K562 (cell line): ENCODE results near the gene MEGF9. TPM values are rescaled to one million over a fixed set of nuclear protein-coding genes. Genes with fewer than 3 reads are reported as not detected.

ENCODE experiments used
- ATAC-seq: fragments of 200-7000 bp; cut with Tn5 transposase; 3 replicates; pipeline ENCODE4 v1.9.1; 2020; ENCODE audit warnings: moderate library complexity
- BruUV-seq: library from RNA; stranded (reverse); fragments of 400-500 nt; replicated peaks from 2 replicates; lab custom pipeline; 2021; lab: Mats Ljungman, UMichigan
- CTCF ChIA-PET: fragments of 300-600 bp; formaldehyde crosslinking; extraction: SDS; loops from one replicate; lab custom pipeline; 2021; ENCODE audit warnings: low intra/inter-chr PET ratio; lab: Yijun Ruan, JAX
- POLR2A ChIA-PET: fragments of 300-600, 350-650 bp; sonication (Branson Sonifier 250); formaldehyde crosslinking; extraction: SDS; loops from one replicate; lab custom pipeline; 2021; ENCODE audit warnings: antibody characterized with exemption, inconsistent platforms; lab: Yijun Ruan, JAX
- DNase-seq, 4 experiments: peaks; one replicate each; pipeline versions ENCODE4 v3.0.0 to v3.0.0-alpha.2; 2011 to 2018; ENCODE audit warnings: low spot score in 3 of 4, mixed read lengths in 3 of 4; ENCODE audit errors: extremely low read depth in 1 of 4
- FAIRE-seq: peaks from 2 replicates; lab custom pipeline; 2011; peaks lifted over from hg19 to GRCh38; lab: Jason Lieb, UNC
- H2AFZ ChIP-seq: 2 replicates; pipeline ENCODE4 v1.6.0; 2011; ENCODE audit warnings: low read depth, low read length, control low read depth, inconsistent platforms
- H3K27ac ChIP-seq: fragments of 200-600 bp; 3 replicates; pipeline ENCODE4 v1.8.0; 2011; ENCODE audit warnings: low read depth, mild to moderate bottlenecking, control low read depth, inconsistent platforms, low read length, moderate library complexity, mixed read lengths; ENCODE audit errors: extremely low read depth
- H3K27me3 ChIP-seq, 2 experiments: fragments of 300-600 bp in 1 of 2; 2 replicates in 1 of 2; 3 replicates in 1 of 2; pipeline versions ENCODE4 v1.6.0 to v1.8.0; 2011; ENCODE audit warnings: inconsistent platforms in 2 of 2, low read length in 2 of 2, mild to moderate bottlenecking in 1 of 2, mixed read lengths in 1 of 2, moderate library complexity in 1 of 2; ENCODE audit not compliant: control insufficient read depth in 2 of 2, insufficient read depth in 2 of 2
- H3K36me3 ChIP-seq: fragments of 300-600 bp; 3 replicates; pipeline ENCODE4 v1.8.0; 2011; ENCODE audit warnings: mild to moderate bottlenecking, low read length, inconsistent platforms; ENCODE audit not compliant: control insufficient read depth, insufficient read depth
- H3K4me1 ChIP-seq, 2 experiments: fragments of 200-600 bp in 1 of 2; replicated peaks in 1 of 2; 2 replicates in 1 of 2; 3 replicates in 1 of 2; pipeline versions ENCODE4 v1.5.1 to v1.8.0; 2011; ENCODE audit warnings: inconsistent platforms in 2 of 2, low read length in 2 of 2, mild to moderate bottlenecking in 1 of 2, mixed read lengths in 1 of 2, moderate library complexity in 1 of 2; ENCODE audit not compliant: control insufficient read depth in 2 of 2, insufficient read depth in 2 of 2
- H3K4me2 ChIP-seq: 2 replicates; pipeline ENCODE4 v1.6.1; 2011; ENCODE audit warnings: low read length, control low read depth, inconsistent platforms, mixed read lengths; ENCODE audit not compliant: insufficient read depth
- H3K4me3 ChIP-seq: fragments of 200-600 bp; sonication (generic), shearing (Covaris generic); 2 replicates; pipeline ENCODE4 v1.5.1; 2016; ENCODE audit warnings: control low read depth, inconsistent platforms
- H3K79me2 ChIP-seq: fragments of 200-600 bp; 3 replicates; pipeline ENCODE4 v1.8.0; 2011; ENCODE audit warnings: low read length, inconsistent platforms; ENCODE audit not compliant: control insufficient read depth, insufficient read depth
- H3K9ac ChIP-seq, 2 experiments: 2 replicates each; pipeline versions ENCODE4 v1.6.0 to v1.6.1; 2011; ENCODE audit warnings: low read depth in 2 of 2, low read length in 2 of 2, control low read depth in 1 of 2, inconsistent platforms in 1 of 2, mild to moderate bottlenecking in 1 of 2, mixed read lengths in 1 of 2; ENCODE audit not compliant: insufficient read depth in 1 of 2
- H3K9me1 ChIP-seq: one replicate; pipeline ENCODE4 v1.6.0; 2011; ENCODE audit warnings: inconsistent platforms, mild to moderate bottlenecking, low read length, moderate library complexity; ENCODE audit not compliant: control insufficient read depth, insufficient read depth
- H3K9me3 ChIP-seq: replicated peaks from 2 replicates; pipeline ENCODE4 v1.5.1; 2011; ENCODE audit warnings: low read depth, low read length, inconsistent platforms; ENCODE audit not compliant: control insufficient read depth, insufficient read depth
- H4K20me1 ChIP-seq: replicated peaks from 2 replicates; pipeline ENCODE4 v1.6.1; 2011; ENCODE audit warnings: low read length, inconsistent platforms, mixed read lengths; ENCODE audit not compliant: control insufficient read depth, insufficient read depth
- ARNT ChIP-seq, 2 experiments: fragments of 450-650 bp; IDR thresholded peaks; 2 replicates each; pipeline ENCODE4 v1.6.1; 2016; ENCODE audit warnings: mild to moderate bottlenecking in 1 of 2
- BRCA1 ChIP-seq, 2 experiments: fragments of 450-650 bp in 1 of 2; sonication (generic) in 1 of 2; formaldehyde crosslinking in 1 of 2; IDR thresholded peaks; 2 replicates each; pipeline versions ENCODE4 v1.5.0 to v1.6.1; 2017 to 2020; ENCODE audit warnings: mild to moderate bottlenecking in 1 of 2, missing genetic modification reagents in 1 of 2
- EP400 ChIP-seq: fragments of 450-650 bp; IDR thresholded peaks from 2 replicates; pipeline ENCODE4 v1.6.1; 2017; ENCODE audit warnings: antibody characterized with exemption, mild to moderate bottlenecking, moderate library complexity
- GMEB1 ChIP-seq: fragments of 250-450 bp; sonication (Bioruptor Pico); IDR thresholded peaks from 2 replicates; pipeline ENCODE4 v1.4.0; 2020; ENCODE audit warnings: mild to moderate bottlenecking
- HMG20B ChIP-seq: fragments of 250-450 bp; sonication (Bioruptor Pico); IDR thresholded peaks from 2 replicates; pipeline ENCODE4 v1.5.0; 2021; ENCODE audit warnings: mild to moderate bottlenecking
- POLR2B ChIP-seq: fragments of 450-650 bp; IDR thresholded peaks from 2 replicates; pipeline ENCODE4 v1.6.1; 2018; ENCODE audit warnings: low read depth; ENCODE audit not compliant: partially characterized antibody
- POU5F1 ChIP-seq: fragments of 150-350 bp; IDR thresholded peaks from 2 replicates; pipeline ENCODE4 v1.6.1; 2014; ENCODE audit warnings: borderline replicate concordance, low read length, low read depth, mild to moderate bottlenecking; ENCODE audit not compliant: partially characterized antibody
- SNIP1 ChIP-seq: fragments of 450-650 bp; IDR thresholded peaks from 2 replicates; pipeline ENCODE4 v1.7.1; 2017; ENCODE audit warnings: low read depth, mild to moderate bottlenecking
- ZNF395 ChIP-seq: fragments of 200-800 bp; sonication (Bioruptor generic); IDR thresholded peaks from 2 replicates; pipeline ENCODE4 v1.6.1; 2017; ENCODE audit warnings: missing genetic modification characterization, missing compliant biosample characterization
- ZNF444 ChIP-seq: fragments of 250-450 bp; sonication (Bioruptor Pico); IDR thresholded peaks from 2 replicates; pipeline ENCODE4 v1.4.0; 2020; ENCODE audit warnings: mild to moderate bottlenecking, moderate library complexity
- ZNF445 ChIP-seq: fragments of 250-450 bp; sonication (Bioruptor Pico); IDR thresholded peaks from 2 replicates; pipeline ENCODE4 v1.4.0; 2020; ENCODE audit warnings: low read depth, mild to moderate bottlenecking, moderate library complexity
- ZNF785 ChIP-seq: fragments of 250-450 bp; sonication (Bioruptor Pico); IDR thresholded peaks from 2 replicates; pipeline ENCODE4 v1.4.0; 2020; ENCODE audit warnings: mild to moderate bottlenecking
- ZNF830 ChIP-seq: fragments of 250-450 bp; sonication (Bioruptor Pico); IDR thresholded peaks from 2 replicates; pipeline ENCODE4 v1.5.0; 2021; ENCODE audit warnings: mild to moderate bottlenecking
- WGBS: fragments of 100-300 bp; shearing (Covaris generic); methylation state at CpG from one replicate; pipeline ENCODE4 v1.1.6; 2016; ENCODE audit warnings: low coverage, mixed read lengths; ENCODE audit not compliant: insufficient coverage; ENCODE audit errors: missing lambda C conversion rate; 5-methylcytosine and 5-hydroxymethylcytosine counted together
- in situ Hi-C: fragments of 300-500 bp; cut with MboI; formaldehyde crosslinking; loops from 4 replicates; pipeline ENCODE4 v1.15.0; 2018; ENCODE audit warnings: inconsistent platforms, mixed read lengths
- intact Hi-C: fragments of 100-400 bp; cut with micrococcal nuclease; formaldehyde crosslinking; loops from 2 replicates; pipeline ENCODE4 v1.14.2; 2022
- polyA plus RNA-seq, 8 experiments: library from polyadenylated mRNA; depleted of rRNA in 4 of 8; stranded (reverse) in 5 of 8; unstranded in 3 of 8; fragments of >200 nt; fragmentation: Nextera tagmentation in 2 of 8; fragmentation: Illumina TruSeq in 1 of 8; extraction: Ambion mirVana in 2 of 8; extraction: Trizol in 1 of 8; gene quantifications; 2 replicates each; pipeline versions ENCODE4 v1.2.1 to v1.2.3, GENCODE V29; 2011 to 2014; ENCODE audit warnings: inconsistent platforms in 1 of 8, missing spikeins in 1 of 8
- total RNA-seq, 7 experiments: library from RNA; depleted of rRNA in 6 of 7; stranded (reverse); fragments of >200 nt in 6 of 7; fragmentation: Illumina TruSeq in 2 of 7; extraction: Trizol in 2 of 7; gene quantifications; 2 replicates each; pipeline versions ENCODE4 v1.2.1 to v1.2.3, GENCODE V29; 2011 to 2021; ENCODE audit warnings: low replicate concordance in 1 of 7
- TF ChIP-seq, protein P1 (sequence below): IDR thresholded peaks from 3 replicates; pipeline ENCODE4 v1.6.1; 2011; ENCODE audit warnings: borderline replicate concordance, mild to moderate bottlenecking; ENCODE audit not compliant: insufficient read length, insufficient read depth
- TF ChIP-seq, protein P2 (sequence below), 3 experiments: fragments of 200-800 bp in 1 of 3; sonication (Bioruptor generic) in 1 of 3; sonication (generic) in 1 of 3; formaldehyde crosslinking in 1 of 3; IDR thresholded peaks; 2 replicates each; pipeline versions ENCODE4 v1.6.1 to v1.8.0; 2016 to 2022; ENCODE audit warnings: mild to moderate bottlenecking in 2 of 3, missing compliant biosample characterization in 2 of 3, missing genetic modification characterization in 2 of 3, missing genetic modification reagents in 1 of 3

MEGF9 gene
- total and polyA plus RNA-seq, 9 of the 15 experiments (the other 6 are each of a cell fraction or from before 2014, with no cell fraction given): 2.1 to 6.2 (median 3.8) TPM

GRCh38 chr9:120693700-120694008 is 20.6 kb downstream of the MEGF9 start (continued):
- TF ChIP-seq, protein P1, sequence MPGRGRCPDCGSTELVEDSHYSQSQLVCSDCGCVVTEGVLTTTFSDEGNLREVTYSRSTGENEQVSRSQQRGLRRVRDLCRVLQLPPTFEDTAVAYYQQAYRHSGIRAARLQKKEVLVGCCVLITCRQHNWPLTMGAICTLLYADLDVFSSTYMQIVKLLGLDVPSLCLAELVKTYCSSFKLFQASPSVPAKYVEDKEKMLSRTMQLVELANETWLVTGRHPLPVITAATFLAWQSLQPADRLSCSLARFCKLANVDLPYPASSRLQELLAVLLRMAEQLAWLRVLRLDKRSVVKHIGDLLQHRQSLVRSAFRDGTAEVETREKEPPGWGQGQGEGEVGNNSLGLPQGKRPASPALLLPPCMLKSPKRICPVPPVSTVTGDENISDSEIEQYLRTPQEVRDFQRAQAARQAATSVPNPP: no peak
- TF ChIP-seq GMEB1 (CRISPR knock-in tag) (no peak), HMG20B (CRISPR knock-in tag) (no peak), ZNF830 (CRISPR knock-in tag) (no peak), SNIP1 (no peak)
- TF ChIP-seq, all 486 proteins: peak for 0

DNA sequence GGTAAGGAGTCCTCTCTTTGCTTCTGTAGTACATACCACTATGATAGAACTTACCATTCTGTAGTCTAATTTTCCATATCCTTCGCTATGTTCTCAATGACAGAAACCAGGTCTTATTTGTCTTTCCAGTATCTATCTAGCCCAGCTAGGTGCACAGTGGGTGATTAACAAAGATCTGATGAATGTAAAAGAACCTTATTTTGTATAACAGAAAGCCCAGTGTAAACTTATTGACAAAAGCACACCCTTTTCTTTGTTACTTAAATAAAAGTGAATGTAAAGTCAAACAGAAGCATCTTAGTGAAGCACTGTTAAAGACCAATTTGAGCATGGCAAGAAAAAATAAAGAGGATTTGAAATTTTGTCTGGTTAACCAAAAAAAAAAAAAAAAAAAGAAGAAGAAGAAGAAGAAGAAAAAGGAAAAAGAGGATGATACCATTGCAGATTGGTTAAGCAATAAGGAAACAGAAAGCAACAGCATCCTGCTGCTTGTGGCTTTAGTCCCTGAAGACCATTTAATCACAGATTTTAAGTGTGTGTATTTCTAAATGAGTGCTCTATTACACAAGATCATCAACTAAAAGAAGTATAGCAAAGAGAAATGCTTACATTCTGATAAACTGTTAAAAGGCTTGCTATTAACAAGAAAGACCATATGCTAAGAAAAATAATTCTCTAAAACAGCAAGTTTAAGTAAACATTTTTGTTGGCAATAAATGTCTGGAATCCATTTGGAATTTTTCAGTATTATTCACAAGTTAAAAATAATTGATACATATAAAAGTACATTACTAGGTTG is 21.2 kb downstream of the MEGF9 start:
- Histone ChIP-seq H3K27ac (no peak overlapping the region), H3K9me1 (no peaks in the 10 kb centered on the region), H3K79me2 (no peaks in the 10 kb centered on the region), H3K9me3 (no peaks in the 10 kb centered on the region), H4K20me1 (no peaks in the 10 kb centered on the region), H3K9ac (no peak overlapping the region), H3K36me3 (no peaks in the 10 kb centered on the region; the same call in 2 of the 3 replicates), H2AFZ (no peak overlapping the region), H3K4me3 (no peak overlapping the region), H3K27me3 (no peaks in the 10 kb centered on the region), H3K4me2 (no peak overlapping the region), H3K4me1 (no peaks in the 10 kb centered on the region)
- in situ Hi-C loops: no loop called here
- DNase-seq (no peak), ATAC-seq (no peak), FAIRE-seq (no peak)
- ChIA-PET CTCF (no interaction called here), POLR2A (no interaction called here)
- no TSS peak for BruUV-seq
- 83% methylated on average over 1 of the region's 1 CpG for WGBS
- intact Hi-C loops: no loop called here
- no peak for TF ChIP-seq ZNF395 (CRISPR knock-in tag)
- TF ChIP-seq ZNF785: no peak
- TF ChIP-seq EP400: no peak
- TF ChIP-seq BRCA1 (IDR thresholded peaks at IDR 0.05): no peak
- no peak for TF ChIP-seq BRCA1 (CRISPR knock-in tag; IDR thresholded peaks at IDR 0.05)
- no peak for TF ChIP-seq POU5F1
- TF ChIP-seq ZNF445: no peak
- TF ChIP-seq, protein P2, sequence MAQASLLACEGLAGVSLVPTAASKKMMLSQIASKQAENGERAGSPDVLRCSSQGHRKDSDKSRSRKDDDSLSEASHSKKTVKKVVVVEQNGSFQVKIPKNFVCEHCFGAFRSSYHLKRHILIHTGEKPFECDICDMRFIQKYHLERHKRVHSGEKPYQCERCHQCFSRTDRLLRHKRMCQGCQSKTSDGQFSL (CRISPR knock-in tag; IDR thresholded peaks at IDR 0.05): no peak
- TF ChIP-seq, protein P2 (tag; IDR thresholded peaks at IDR 0.05): no peak
- no peak for TF ChIP-seq POLR2B
- TF ChIP-seq ARNT (IDR thresholded peaks at IDR 0.05): no peak
- no peak for TF ChIP-seq ZNF444
